Activated naive CD4-positive, alpha-beta T cell treated with Interleukin-2 at 50 U/mL for 16 hours (primary cell): ENCODE results near the gene NCF4.
A peak's percentile ranks its signal among the peaks of the same experiment; 100 is the strongest.

ENCODE experiments used
- DNase-seq: peaks from one replicate; pipeline ENCODE4 v3.0.0-alpha.2; 2020

NCF4 gene

GRCh38 chr22:36865346-36865745 is 4.5 kb downstream of the NCF4 start:
- DNase-seq = no peak

- no peak for DNase-seq
Observed at GRCh38 chr22:36867695-36868094, 6.9 kb downstream of the NCF4 start.

- no peak for DNase-seq
Observed at GRCh38 chr22:36868546-36869181, 7.9 kb downstream of the NCF4 start.

GRCh38 chr22:36870250-36870649 is 9.4 kb downstream of the NCF4 start:
- DNase-seq = no peak

GRCh38 chr22:36871669-36872081 is 10.9 kb downstream of the NCF4 start:
- DNase-seq = no peak

- no peak for DNase-seq
Observed at GRCh38 chr22:36872084-36872483, 11.3 kb downstream of the NCF4 start.

- DNase-seq = no peak
Observed at GRCh38 chr22:36872866-36873498, 12.2 kb downstream of the NCF4 start.

GRCh38 chr22:36873614-36874308 is 13.0 kb downstream of the NCF4 start:
- DNase-seq = peak; percentile 37

GRCh38 chr22:36874309-36874696 is 13.5 kb downstream of the NCF4 start:
- no peak for DNase-seq

GRCh38 chr22:36874736-36875135 is 13.9 kb downstream of the NCF4 start:
- DNase-seq = no peak

- DNase-seq = no peak
Observed at GRCh38 chr22:36875741-36876140, 14.9 kb downstream of the NCF4 start.

- no peak for DNase-seq
Observed at GRCh38 chr22:36879775-36880174, 19.0 kb downstream of the NCF4 start.

- DNase-seq = no peak
Observed at GRCh38 chr22:36881504-36882245, 20.9 kb downstream of the NCF4 start.

- no peak for DNase-seq
Observed at GRCh38 chr22:36884349-36885158, 23.7 kb downstream of the NCF4 start.

- no peak for DNase-seq
Observed at GRCh38 chr22:36885474-36885873, 24.7 kb downstream of the NCF4 start.

- no peak for DNase-seq
Observed at GRCh38 chr22:36886016-36886415, 25.2 kb downstream of the NCF4 start.

- DNase-seq = no peak
Observed at GRCh38 chr22:36887162-36887561, 26.4 kb downstream of the NCF4 start.

GRCh38 chr22:36891646-36892045 is 30.8 kb downstream of the NCF4 start:
- DNase-seq = no peak

- no peak for DNase-seq
Observed at GRCh38 chr22:36892292-36892691, 31.5 kb downstream of the NCF4 start.

GRCh38 chr22:36893262-36893661 is 32.5 kb downstream of the NCF4 start:
- DNase-seq = no peak

GRCh38 chr22:36894266-36894665 is 33.5 kb downstream of the NCF4 start:
- no peak for DNase-seq

GRCh38 chr22:36897611-36898010 is 36.8 kb downstream of the NCF4 start:
- no peak for DNase-seq

- no peak for DNase-seq
Observed at GRCh38 chr22:36898690-36899089, 37.9 kb downstream of the NCF4 start.
